Measurements from ENCODE around the gene TSPAN17. TPM values are rescaled to one million over a fixed set of nuclear protein-coding genes. Genes with fewer than 3 reads are reported as not detected.
A peak's percentile ranks its signal among the peaks of the same experiment; 100 is the strongest.

The TSPAN17 gene
- total RNA-seq, 2 donors from 2014 or later, result 25.3 to 31.8 TPM

- peaks cover 65% of the 10 kb centered on the region for H3K27me3 Mint-ChIP-seq (ENCODE audit: low read depth)
- ATAC-seq (replicated peaks in 1 of 2), result no peak
These were observed 21.1 kb upstream of the TSPAN17 start for GRCh38 chr5:176625966-176626875.

GRCh38 chr5:176626876-176627236 lies 20.4 kb upstream of the TSPAN17 start:
- DNase-seq (no peak), ATAC-seq (replicated peaks in 1 of 2) (no peak)
- no peaks in the 10 kb centered on the region for H3K9me3 Mint-ChIP-seq
- no peak overlapping the region for H3K27ac Mint-ChIP-seq
- no peaks in the 10 kb centered on the region for H3K36me3 Mint-ChIP-seq (ENCODE audit: insufficient read depth in 2 of 2)
- H3K4me3 Mint-ChIP-seq, result no peak overlapping the region
- peaks cover 6% of the 10 kb centered on the region for H3K4me1 Mint-ChIP-seq (ENCODE audit: low read depth)
- H3K27me3 Mint-ChIP-seq (ENCODE audit: low read depth), result peaks cover 72% of the 10 kb centered on the region

More at GRCh38 chr5:176625966-176626875, 21.1 kb upstream of the TSPAN17 start:
- Mint-ChIP-seq H3K27ac (no peak overlapping the region), H3K4me1 (ENCODE audit: low read depth) (peaks cover 6% of the 10 kb centered on the region), H3K36me3 (ENCODE audit: insufficient read depth in 2 of 2) (no peaks in the 10 kb centered on the region), H3K4me3 (no peak overlapping the region), H3K9me3 (no peaks in the 10 kb centered on the region)
- no peak for DNase-seq

- no peaks in the 10 kb centered on the region for H3K36me3 Mint-ChIP-seq (ENCODE audit: insufficient read depth in 2 of 2)
- no peaks in the 10 kb centered on the region for H3K9me3 Mint-ChIP-seq
- H3K27ac Mint-ChIP-seq, result no peak overlapping the region
- DNase-seq (no peak), ATAC-seq (replicated peaks in 1 of 2) (no peak)
- peaks cover 71% of the 10 kb centered on the region for H3K27me3 Mint-ChIP-seq (ENCODE audit: low read depth)
- H3K4me1 Mint-ChIP-seq (ENCODE audit: low read depth), result peaks cover 6% of the 10 kb centered on the region
- H3K4me3 Mint-ChIP-seq, result no peak overlapping the region
These were observed 19.7 kb upstream of the TSPAN17 start for GRCh38 chr5:176627582-176627981.

- H3K4me3 Mint-ChIP-seq, result peak overlapping the region in 1 of 2 donors; percentile 10
- no peaks in the 10 kb centered on the region for H3K9me3 Mint-ChIP-seq
- H3K4me1 Mint-ChIP-seq (ENCODE audit: low read depth), result peaks cover 10% of the 10 kb centered on the region
- peaks cover 75% of the 10 kb centered on the region for H3K27me3 Mint-ChIP-seq (ENCODE audit: low read depth)
- ATAC-seq (replicated peaks in 1 of 2) (no peak), DNase-seq (no peak)
- no peaks in the 10 kb centered on the region for H3K36me3 Mint-ChIP-seq (ENCODE audit: insufficient read depth in 2 of 2)
- H3K27ac Mint-ChIP-seq, result no peak overlapping the region
These were observed 18.7 kb upstream of the TSPAN17 start for GRCh38 chr5:176628406-176629228.

GRCh38 chr5:176629317-176629852 lies 17.9 kb upstream of the TSPAN17 start:
- DNase-seq (no peak), ATAC-seq (replicated peaks in 1 of 2) (no peak)
- peak overlapping the region; percentile 63 to 67 for H3K4me3 Mint-ChIP-seq
- H3K36me3 Mint-ChIP-seq (ENCODE audit: insufficient read depth in 2 of 2), result no peaks in the 10 kb centered on the region
- H3K27me3 Mint-ChIP-seq (ENCODE audit: low read depth), result peaks cover 77% of the 10 kb centered on the region
- H3K27ac Mint-ChIP-seq, result no peak overlapping the region
- no peaks in the 10 kb centered on the region for H3K9me3 Mint-ChIP-seq
- peaks cover 17% of the 10 kb centered on the region for H3K4me1 Mint-ChIP-seq (ENCODE audit: low read depth)

- peak; percentile 77 for DNase-seq
- peak; percentile 98 for ATAC-seq (replicated peaks in 1 of 2)
- peaks cover 80% of the 10 kb centered on the region for H3K27me3 Mint-ChIP-seq (ENCODE audit: low read depth)
- H3K4me1 Mint-ChIP-seq (ENCODE audit: low read depth), result peaks cover 17% of the 10 kb centered on the region
- H3K9me3 Mint-ChIP-seq, result no peaks in the 10 kb centered on the region
- peak within 1 kb of the TSS; percentile 67 to 74 for H3K4me3 Mint-ChIP-seq
- no peaks in the 10 kb centered on the region for H3K36me3 Mint-ChIP-seq (ENCODE audit: insufficient read depth in 2 of 2)
- H3K27ac Mint-ChIP-seq, result no peak within 1 kb of the TSS
These were observed 17.2 kb upstream of the TSPAN17 start, which contains the start of the genes EIF4E1B and SNCB for GRCh38 chr5:176629853-176630680. EIF4E1B (plus strand) TSS chr5:176630675; CDS start chr5:176642788, 12,113 bp downstream. SNCB (minus strand) TSS chr5:176630534; CDS start chr5:176629654, 880 bp downstream.

- Mint-ChIP-seq H3K36me3 (ENCODE audit: insufficient read depth in 2 of 2) (no peaks in the 10 kb centered on the region), H3K9me3 (no peaks in the 10 kb centered on the region), H3K4me1 (ENCODE audit: low read depth) (peaks cover 17% of the 10 kb centered on the region), H3K27me3 (ENCODE audit: low read depth) (peaks cover 84% of the 10 kb centered on the region), H3K4me3 (peak overlapping the region; percentile 49 to 74), H3K27ac (no peak overlapping the region)
- DNase-seq (no peak), ATAC-seq (replicated peaks in 1 of 2) (no peak)
These were observed 16.5 kb upstream of the TSPAN17 start for GRCh38 chr5:176630681-176631222.

GRCh38 chr5:176631383-176632200 lies 15.7 kb upstream of the TSPAN17 start:
- no peak for ATAC-seq (replicated peaks in 1 of 2)
- Mint-ChIP-seq H3K9me3 (no peaks in the 10 kb centered on the region), H3K27me3 (ENCODE audit: low read depth) (peaks cover 82% of the 10 kb centered on the region), H3K27ac (no peak overlapping the region), H3K4me3 (no peak overlapping the region), H3K4me1 (ENCODE audit: low read depth) (peaks cover 17% of the 10 kb centered on the region), H3K36me3 (ENCODE audit: insufficient read depth in 2 of 2) (no peaks in the 10 kb centered on the region)
- DNase-seq, result no peak

GRCh38 chr5:176632745-176633144 lies 14.5 kb upstream of the TSPAN17 start:
- Mint-ChIP-seq H3K27me3 (ENCODE audit: low read depth) (peaks cover 81% of the 10 kb centered on the region), H3K4me3 (no peak overlapping the region), H3K4me1 (ENCODE audit: low read depth) (peaks cover 17% of the 10 kb centered on the region), H3K27ac (no peak overlapping the region), H3K36me3 (ENCODE audit: insufficient read depth in 2 of 2) (no peaks in the 10 kb centered on the region), H3K9me3 (no peaks in the 10 kb centered on the region)
- DNase-seq (no peak), ATAC-seq (replicated peaks in 1 of 2) (no peak)

GRCh38 chr5:176633598-176633997 lies 13.7 kb upstream of the TSPAN17 start:
- no peak for ATAC-seq (replicated peaks in 1 of 2)
- Mint-ChIP-seq H3K36me3 (ENCODE audit: insufficient read depth in 2 of 2) (no peaks in the 10 kb centered on the region), H3K9me3 (no peaks in the 10 kb centered on the region), H3K27ac (no peak overlapping the region), H3K4me3 (no peak overlapping the region), H3K4me1 (ENCODE audit: low read depth) (peaks cover 17% of the 10 kb centered on the region), H3K27me3 (ENCODE audit: low read depth) (peaks cover 81% of the 10 kb centered on the region)
- DNase-seq, result no peak

GRCh38 chr5:176636426-176636825 lies 10.9 kb upstream of the TSPAN17 start:
- peaks cover 59% of the 10 kb centered on the region for H3K27me3 Mint-ChIP-seq (ENCODE audit: low read depth)
- H3K27ac Mint-ChIP-seq, result no peak overlapping the region
- no peak overlapping the region for H3K4me3 Mint-ChIP-seq
- H3K36me3 Mint-ChIP-seq (ENCODE audit: insufficient read depth in 2 of 2), result no peaks in the 10 kb centered on the region
- peaks cover 10% of the 10 kb centered on the region for H3K4me1 Mint-ChIP-seq (ENCODE audit: low read depth)
- no peaks in the 10 kb centered on the region for H3K9me3 Mint-ChIP-seq
- ATAC-seq (replicated peaks in 1 of 2) (no peak), DNase-seq (no peak)

All from activated T-cell treated with anti-CD3 and anti-CD28 coated beads, Interleukin-2, amount 50 U/mL, for 72 hours (primary cell).